B cell (primary cell): ENCODE data around the gene FAR2. TPM values are rescaled to one million over a fixed set of nuclear protein-coding genes. Genes with fewer than 3 reads are reported as not detected.

ENCODE experiments used
- ATAC-seq: fragments of 200-7000 bp; cut with Tn5 transposase; one replicate; pipeline ENCODE4 v1.10.0; 2021; ENCODE audit warnings: low read depth, mild to moderate bottlenecking, moderate number of reproducible peaks, moderate library complexity
- CTCF ChIA-PET: fragments of 350-600 bp; sonication (Branson Sonifier 250); formaldehyde crosslinking; loops from one replicate; lab custom pipeline; 2021; ENCODE audit warnings: antibody characterized with exemption, inconsistent platforms; lab: Charles Lee
- POLR2A ChIA-PET: fragments of 350-600 bp; sonication (Branson Sonifier 250); formaldehyde crosslinking; loops from one replicate; lab custom pipeline; 2021; ENCODE audit warnings: antibody characterized with exemption; lab: Charles Lee
- DNase-seq: peaks from one replicate; pipeline ENCODE4 v3.0.0; 2013
- H2AFZ ChIP-seq: 2 replicates; pipeline ENCODE4 v1.6.1; 2012; ENCODE audit warnings: mild to moderate bottlenecking, low read depth, low read length; ENCODE audit not compliant: insufficient read depth, poor library complexity, severe bottlenecking
- H3K27ac ChIP-seq, 2 donors: 1 replicate in 1 of 2; 2 replicates in 1 of 2; pipeline ENCODE4 v1.5.1; 2012 to 2013; ENCODE audit warnings: low read length in 2 of 2, mild to moderate bottlenecking in 2 of 2, moderate library complexity in 1 of 2
- H3K27me3 ChIP-seq, 4 experiments: fragments of 200-600 bp in 1 of 4; sonication (generic) in 1 of 4; replicated peaks in 1 of 4; 1 replicate in 2 of 4; 2 replicates in 2 of 4; pipeline versions ENCODE4 v1.6.1 to v1.7.0; 2013 to 2016; ENCODE audit warnings: low read length in 3 of 4, mild to moderate bottlenecking in 2 of 4, mixed read lengths in 1 of 4, moderate library complexity in 1 of 4; ENCODE audit not compliant: insufficient read depth in 4 of 4, control insufficient read depth in 3 of 4; ENCODE audit errors: control extremely low read depth in 1 of 4
- H3K36me3 ChIP-seq, 2 experiments: replicated peaks in 1 of 2; 1 replicate in 1 of 2; 2 replicates in 1 of 2; pipeline versions ENCODE4 v1.6.1 to v1.7.1; 2013; ENCODE audit warnings: low read length in 1 of 2; ENCODE audit not compliant: insufficient read depth in 2 of 2, control insufficient read depth in 1 of 2; ENCODE audit errors: control extremely low read depth in 1 of 2, extremely low read depth in 1 of 2
- H3K4me1 ChIP-seq, 2 donors: fragments of 200-600 bp in 1 of 2; sonication (generic) in 1 of 2; 1 replicate in 1 of 2; 2 replicates in 1 of 2; pipeline versions ENCODE4 v1.5.1 to v1.6.1; 2013 to 2017; ENCODE audit warnings: low read length in 2 of 2; ENCODE audit not compliant: control insufficient read depth in 2 of 2, insufficient read depth in 2 of 2
- H3K4me2 ChIP-seq: replicated peaks from 2 replicates; pipeline ENCODE3; 2012; ENCODE audit warnings: mild to moderate bottlenecking, low read depth, low read length; ENCODE audit not compliant: poor library complexity, severe bottlenecking
- H3K4me3 ChIP-seq, 5 experiments: fragments of 200-600 bp in 1 of 5; sonication (generic) in 1 of 5; 1 replicate in 3 of 5; 2 replicates in 2 of 5; pipeline versions ENCODE4 v1.5.1 to v1.7.0; 2011 to 2016; ENCODE audit warnings: low read length in 4 of 5, mild to moderate bottlenecking in 4 of 5, low read depth in 2 of 5, control low read depth in 1 of 5, moderate library complexity in 1 of 5; ENCODE audit not compliant: insufficient read depth in 1 of 5; ENCODE audit errors: control extremely low read depth in 1 of 5, extremely low read depth in 1 of 5
- H3K79me2 ChIP-seq: fragments of 200-600 bp; sonication (generic); one replicate; pipeline ENCODE4 v1.6.0; 2016; ENCODE audit warnings: low read length; ENCODE audit not compliant: control insufficient read depth, insufficient read depth
- H3K9ac ChIP-seq: fragments of 200-600 bp; sonication (generic); 2 replicates; pipeline ENCODE4 v1.6.1; 2017; ENCODE audit warnings: mild to moderate bottlenecking, low read length, moderate library complexity
- H3K9me3 ChIP-seq, 3 donors: one replicate each; pipeline versions ENCODE4 v1.6.1 to v1.7.1; 2013; ENCODE audit warnings: low read length in 2 of 3; ENCODE audit not compliant: control insufficient read depth in 2 of 3, insufficient read depth in 1 of 3; ENCODE audit errors: control extremely low read depth in 1 of 3
- H4K20me1 ChIP-seq: 2 replicates; pipeline ENCODE4 v1.6.0; 2012; ENCODE audit warnings: mild to moderate bottlenecking, low read length; ENCODE audit not compliant: insufficient read depth, control insufficient read depth, poor library complexity, severe bottlenecking
- H3K27ac Mint-ChIP-seq: one replicate; pipeline ENCODE4 v1.8.0; 2021; ENCODE audit warnings: mixed read lengths
- H3K27me3 Mint-ChIP-seq: one replicate; pipeline ENCODE4 v1.8.0; 2021; ENCODE audit warnings: mixed read lengths
- H3K4me1 Mint-ChIP-seq: one replicate; pipeline ENCODE4 v1.8.0; 2021; ENCODE audit warnings: mixed read lengths
- H3K4me3 Mint-ChIP-seq: one replicate; pipeline ENCODE4 v1.8.0; 2021; ENCODE audit warnings: mixed read lengths
- H3K9me3 Mint-ChIP-seq: one replicate; pipeline ENCODE4 v1.8.0; 2022; ENCODE audit warnings: mixed read lengths; ENCODE audit not compliant: insufficient read depth
- EZH2 ChIP-seq: IDR thresholded peaks from 2 replicates; pipeline ENCODE4 v1.6.1; 2012; ENCODE audit warnings: borderline replicate concordance, low read depth, mild to moderate bottlenecking, moderate library complexity, low read length; ENCODE audit not compliant: insufficient read depth, poor library complexity, severe bottlenecking
- WGBS: methylation state at CpG from one replicate; pipeline ENCODE4 v1.1.5; 2013; ENCODE audit warnings: missing lambda C conversion rate; ENCODE audit not compliant: insufficient coverage; 5-methylcytosine and 5-hydroxymethylcytosine counted together
- intact Hi-C: fragments of 100-400 bp; cut with micrococcal nuclease; formaldehyde crosslinking; loops from one replicate; pipeline ENCODE4 v1.10.0; 2022
- polyA plus RNA-seq: library from polyadenylated mRNA; depleted of rRNA; stranded (reverse); fragments of >200 nt; gene quantifications from 2 replicates; pipeline ENCODE4 v1.2.3, GENCODE V29; 2012
- total RNA-seq, 2 donors: library from RNA; stranded (reverse); fragments of 120-200 nt in 1 of 2; gene quantifications; 1 replicate in 1 of 2; 2 replicates in 1 of 2; pipeline versions ENCODE4 v1.2.3 to v1.2.4, GENCODE V29; 2013 to 2022
- TF ChIP-seq, protein P1 (sequence below): fragments of 200-600 bp; IDR thresholded peaks from one replicate; pipeline ENCODE4 v1.8.0; 2022; ENCODE audit warnings: antibody characterized with exemption, mild to moderate bottlenecking

Gene FAR2
- total and polyA plus RNA-seq, 2 donors (not counting 1 experiment from before 2014, with no cell fraction given), result 0.39 TPM; not detected in 1

GRCh38 chr12:29211696-29212095 lies 62.6 kb downstream of the FAR2 start:
- no peak for DNase-seq
- Histone ChIP-seq H2AFZ (no peak overlapping the region), H3K4me3 (no peak overlapping the region), H3K27me3 (no peaks in the 10 kb centered on the region), H3K27ac (no peak overlapping the region), H4K20me1 (no peaks in the 10 kb centered on the region), H3K9ac (no peak overlapping the region), H3K79me2 (no peaks in the 10 kb centered on the region), H3K4me1 (no peaks in the 10 kb centered on the region), H3K4me2 (no peak overlapping the region), H3K9me3 (no peaks in the 10 kb centered on the region), H3K36me3 (no peaks in the 10 kb centered on the region)
- no peaks in the 10 kb centered on the region for H3K4me1 Mint-ChIP-seq
- intact Hi-C loops, result no loop called here
- TF ChIP-seq, protein P1, sequence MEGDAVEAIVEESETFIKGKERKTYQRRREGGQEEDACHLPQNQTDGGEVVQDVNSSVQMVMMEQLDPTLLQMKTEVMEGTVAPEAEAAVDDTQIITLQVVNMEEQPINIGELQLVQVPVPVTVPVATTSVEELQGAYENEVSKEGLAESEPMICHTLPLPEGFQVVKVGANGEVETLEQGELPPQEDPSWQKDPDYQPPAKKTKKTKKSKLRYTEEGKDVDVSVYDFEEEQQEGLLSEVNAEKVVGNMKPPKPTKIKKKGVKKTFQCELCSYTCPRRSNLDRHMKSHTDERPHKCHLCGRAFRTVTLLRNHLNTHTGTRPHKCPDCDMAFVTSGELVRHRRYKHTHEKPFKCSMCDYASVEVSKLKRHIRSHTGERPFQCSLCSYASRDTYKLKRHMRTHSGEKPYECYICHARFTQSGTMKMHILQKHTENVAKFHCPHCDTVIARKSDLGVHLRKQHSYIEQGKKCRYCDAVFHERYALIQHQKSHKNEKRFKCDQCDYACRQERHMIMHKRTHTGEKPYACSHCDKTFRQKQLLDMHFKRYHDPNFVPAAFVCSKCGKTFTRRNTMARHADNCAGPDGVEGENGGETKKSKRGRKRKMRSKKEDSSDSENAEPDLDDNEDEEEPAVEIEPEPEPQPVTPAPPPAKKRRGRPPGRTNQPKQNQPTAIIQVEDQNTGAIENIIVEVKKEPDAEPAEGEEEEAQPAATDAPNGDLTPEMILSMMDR, result no peak
- no peak for TF ChIP-seq EZH2
- H3K27ac Mint-ChIP-seq, result no peak overlapping the region
- H3K27me3 Mint-ChIP-seq, result no peaks in the 10 kb centered on the region
- POLR2A ChIA-PET, result no interaction called here
- no peak overlapping the region for H3K4me3 Mint-ChIP-seq
- ATAC-seq, result no peak
- CTCF ChIA-PET, result no interaction called here
- H3K9me3 Mint-ChIP-seq, result no peaks in the 10 kb centered on the region
- no CpG with 5 or more reads among the region's 2 CpGs for WGBS

DNA sequence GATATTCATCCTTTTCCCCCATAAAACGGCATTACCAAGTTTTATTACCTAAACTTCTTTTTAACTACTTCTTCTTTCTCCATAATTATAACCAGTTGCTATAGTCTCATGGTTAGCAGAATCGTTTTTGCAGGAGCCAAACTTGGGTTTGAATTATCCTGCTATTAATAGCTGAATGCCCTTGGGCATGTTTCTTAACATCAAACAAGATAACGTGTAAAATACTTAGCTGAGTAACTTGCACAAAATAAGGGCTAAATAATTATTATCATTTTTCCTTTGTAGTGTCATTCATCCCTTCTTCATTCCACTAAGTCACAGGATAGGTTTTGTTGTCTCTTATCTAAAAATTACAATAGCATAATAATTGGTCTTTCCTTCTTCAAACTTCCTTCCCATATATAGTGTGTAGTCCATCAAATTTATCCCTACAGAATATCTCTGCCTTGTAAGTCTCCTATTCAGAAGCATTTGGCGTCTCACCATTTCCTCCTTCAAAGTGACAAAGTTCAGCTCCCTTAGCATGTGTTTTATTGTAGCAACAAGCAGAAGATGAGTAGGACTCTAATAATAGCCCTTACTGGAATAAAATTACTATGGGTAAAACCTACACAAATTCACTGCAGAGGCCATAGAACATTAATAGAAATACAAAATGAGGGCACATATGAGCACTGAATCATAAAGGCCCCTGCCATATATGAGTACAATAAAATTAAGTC lies 63.8 kb downstream of the FAR2 start:
- no peaks in the 10 kb centered on the region for H3K4me1 Mint-ChIP-seq
- DNase-seq, result no peak
- Histone ChIP-seq H3K4me2 (no peak overlapping the region), H3K27me3 (no peaks in the 10 kb centered on the region), H3K9ac (no peak overlapping the region), H3K4me3 (no peak overlapping the region), H3K36me3 (no peaks in the 10 kb centered on the region), H3K9me3 (no peaks in the 10 kb centered on the region), H3K4me1 (no peaks in the 10 kb centered on the region), H2AFZ (no peak overlapping the region), H4K20me1 (no peaks in the 10 kb centered on the region), H3K79me2 (no peaks in the 10 kb centered on the region), H3K27ac (no peak overlapping the region)
- ChIA-PET CTCF (no interaction called here), POLR2A (no interaction called here)
- no peak overlapping the region for H3K27ac Mint-ChIP-seq
- TF ChIP-seq, protein P1, result no peak
- TF ChIP-seq EZH2, result no peak
- intact Hi-C loops, result no loop called here
- ATAC-seq, result no peak
- H3K4me3 Mint-ChIP-seq, result no peak overlapping the region
- no peaks in the 10 kb centered on the region for H3K9me3 Mint-ChIP-seq
- no peaks in the 10 kb centered on the region for H3K27me3 Mint-ChIP-seq
- WGBS, result 0% methylated on average over 1 of the region's 4 CpGs
